HG02763 (cell line): Measurements from ENCODE around the gene DKK2.
"Not testable (repeated sequence)": the region's sequence is repeated elsewhere in the genome, so short reads cannot be mapped to it uniquely, and the experiment has no call there.

Source experiments
- ATAC-seq: cut with Tn5 transposase; IDR thresholded peaks from one replicate; pipeline ENCODE4 v1.9.1; 2021; ENCODE audit warnings: mild to moderate bottlenecking, moderate library complexity; ENCODE audit not compliant: unreplicated experiment

Gene DKK2

DNA sequence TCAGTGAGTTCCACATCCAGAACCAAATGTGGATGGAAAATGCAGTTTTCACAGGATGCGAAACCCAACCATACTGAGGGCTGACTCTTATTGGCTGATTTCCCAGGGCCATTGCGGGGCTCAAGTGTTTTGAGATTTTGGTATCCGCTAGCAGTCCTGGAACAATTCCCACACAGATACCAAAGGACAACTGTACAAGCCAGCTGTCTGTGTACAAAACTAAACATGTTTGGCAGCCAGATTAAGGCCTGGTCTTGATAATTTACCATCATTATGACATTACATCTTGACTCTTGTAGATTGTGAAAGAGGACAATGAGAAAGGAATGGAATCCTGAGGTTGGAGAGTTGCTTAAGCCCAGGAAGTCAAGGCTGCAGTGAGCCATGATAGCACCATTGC, 121.9 kb downstream of the DKK2 start:
- no peak for ATAC-seq

DNA sequence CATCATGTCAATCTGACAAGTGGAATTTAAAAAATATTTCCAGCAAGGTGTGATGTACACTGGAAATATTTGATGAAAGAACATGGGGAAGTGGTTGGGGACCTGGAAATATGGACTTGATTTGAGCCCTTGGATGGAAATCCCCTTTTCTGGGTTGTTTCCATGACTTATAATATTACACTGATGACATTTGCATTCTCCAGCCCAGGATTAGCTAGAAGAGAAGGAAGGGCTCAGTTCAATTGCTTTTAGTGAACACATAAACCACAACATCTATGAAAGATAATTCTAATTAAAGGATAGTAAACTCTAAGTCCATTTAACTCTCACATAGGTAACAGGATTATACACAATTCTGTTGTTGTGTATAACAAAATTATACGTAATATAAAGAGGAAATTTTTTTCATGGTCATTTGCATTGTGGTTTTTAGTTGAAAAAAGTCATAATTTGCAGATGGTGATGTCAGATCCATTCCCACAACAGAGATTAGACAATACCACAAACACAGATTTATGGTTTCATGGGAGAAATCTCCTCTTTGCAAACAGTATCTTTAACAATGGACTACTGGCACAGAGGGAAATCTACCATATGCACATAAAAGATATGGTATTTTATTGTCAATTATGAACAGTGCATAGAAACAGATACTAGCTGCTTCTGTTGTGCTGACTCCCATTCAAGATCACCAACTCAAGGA, 126.5 kb downstream of the DKK2 start:
- ATAC-seq: no peak

DNA sequence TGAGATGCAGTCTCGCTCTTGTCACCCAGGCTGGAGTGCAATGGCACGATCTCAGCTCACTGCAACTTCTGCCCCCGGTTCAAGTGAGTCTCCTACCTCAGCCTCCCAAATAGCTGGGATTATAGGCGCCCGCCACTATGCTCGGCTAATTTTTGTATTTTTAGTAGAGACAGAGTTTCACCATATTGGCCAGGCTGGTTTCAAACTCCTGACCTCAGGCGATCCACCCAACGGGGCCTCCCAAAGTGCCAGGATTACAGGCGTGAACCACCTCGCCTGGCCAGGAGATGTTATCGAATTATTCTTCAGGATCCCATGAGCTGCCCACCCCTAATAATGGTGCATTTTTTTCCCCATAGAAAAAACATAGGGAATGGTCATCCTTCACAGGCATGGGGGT, 128.1 kb downstream of the DKK2 start:
- ATAC-seq: not testable (repeated sequence)

DNA sequence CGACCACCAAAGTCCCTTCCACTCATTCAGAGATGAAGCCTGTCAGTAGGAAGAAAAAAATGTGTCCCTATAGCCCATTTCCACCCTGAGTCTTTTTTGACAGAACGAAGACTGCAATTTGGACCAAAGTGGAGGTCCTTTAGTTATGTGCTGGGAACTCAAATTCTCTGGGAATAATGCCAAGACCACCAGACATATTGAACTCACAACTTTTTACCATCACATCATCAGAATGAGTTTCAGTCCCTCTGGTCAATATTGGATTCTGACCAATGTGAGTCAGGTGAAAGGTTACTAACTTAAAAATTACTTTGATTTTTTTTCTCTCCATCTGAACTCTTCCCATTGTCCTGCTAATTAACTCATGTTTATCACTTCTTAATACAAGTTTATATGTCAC, 128.9 kb downstream of the DKK2 start:
- no peak for ATAC-seq

DNA sequence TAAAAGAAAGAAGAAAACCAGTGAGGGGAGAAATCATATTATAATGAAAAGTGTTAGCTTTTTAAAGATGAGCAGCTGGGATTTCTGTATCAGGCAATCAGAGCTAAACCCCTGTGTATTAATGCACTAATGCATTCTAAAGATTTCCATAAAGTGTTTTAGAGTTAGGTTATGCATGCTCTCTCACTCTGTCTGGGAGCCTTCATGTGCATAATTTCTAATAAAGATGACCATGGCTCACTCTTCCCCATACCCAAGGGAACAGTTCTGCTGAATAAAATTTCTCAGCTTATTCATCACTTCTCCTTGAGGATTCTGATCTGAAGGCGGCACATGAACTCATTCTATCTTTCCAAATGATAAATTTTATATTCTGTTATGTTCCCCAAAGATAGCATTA, 129.4 kb downstream of the DKK2 start:
- no peak for ATAC-seq

DNA sequence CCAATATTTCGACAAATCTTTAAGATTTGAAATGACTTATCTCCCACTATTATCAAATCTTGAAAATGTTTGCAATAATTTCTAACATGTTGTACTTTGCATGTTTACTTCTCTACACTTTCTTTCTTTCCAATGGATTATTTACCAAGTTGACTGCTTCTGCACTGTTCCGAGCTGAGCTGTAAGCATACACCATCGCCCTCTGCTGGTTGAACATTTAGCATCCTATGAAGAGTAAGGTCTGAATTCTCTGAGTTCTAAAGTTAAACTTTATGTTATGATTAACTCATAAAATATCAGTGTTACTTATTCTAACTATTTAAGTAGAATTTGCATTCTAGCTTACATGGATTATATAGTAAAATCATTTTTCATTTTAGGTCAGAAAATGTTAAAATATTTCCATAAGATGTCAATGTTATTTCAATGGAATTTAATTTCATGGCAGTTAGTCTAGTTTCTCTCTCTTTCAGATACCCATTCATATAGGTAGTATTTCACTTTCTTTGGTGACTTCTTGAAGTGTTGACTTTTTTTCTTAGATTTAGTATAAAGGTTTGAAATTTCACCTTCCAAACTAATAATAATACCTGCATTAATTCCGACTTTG, 137.4 kb downstream of the DKK2 start:
- peak; percentile 60 for ATAC-seq

DNA sequence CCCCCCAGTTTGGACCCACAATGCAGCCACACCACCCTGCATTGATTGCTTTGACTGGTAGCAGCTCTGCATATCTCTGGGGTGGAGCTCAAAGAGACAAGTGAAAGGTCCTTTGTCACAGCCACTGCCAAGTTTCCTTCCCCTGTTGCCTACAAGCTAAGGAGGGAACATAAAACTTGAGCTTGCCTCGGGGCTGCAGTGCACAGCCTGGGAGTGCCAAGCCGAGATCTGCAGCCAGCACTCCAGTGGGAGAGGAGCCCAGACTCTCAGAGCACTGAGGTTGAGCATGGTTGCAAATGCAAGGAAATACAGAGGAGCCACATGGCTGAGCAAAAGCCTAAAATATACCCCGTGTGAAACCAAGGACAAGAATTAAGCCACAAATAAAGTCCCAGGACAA, 142.2 kb downstream of the DKK2 start:
- no peak for ATAC-seq

DNA sequence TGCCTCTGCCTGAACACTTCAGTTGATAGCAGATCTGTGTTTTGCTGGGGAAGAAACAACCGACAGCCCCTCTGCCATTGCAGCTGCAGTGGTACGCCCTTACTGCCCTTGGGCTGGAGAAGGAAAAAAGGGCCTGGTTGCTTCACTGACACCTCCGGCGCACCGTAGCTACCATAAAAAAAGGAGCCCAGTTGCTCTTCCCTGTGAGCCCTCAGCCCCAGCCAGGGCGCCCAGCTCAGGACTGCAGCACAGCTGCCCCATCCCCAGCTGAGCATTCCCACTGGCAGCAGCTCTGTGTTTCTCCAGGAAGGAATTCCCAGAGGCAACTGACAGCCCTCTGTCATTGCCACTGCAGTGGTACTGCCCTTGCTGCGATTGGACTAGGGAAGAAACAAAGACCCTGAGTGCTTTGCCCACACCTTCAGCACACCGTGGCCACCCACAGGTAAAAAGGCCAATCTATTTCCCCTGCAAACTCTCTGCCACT, 142.7 kb downstream of the DKK2 start:
- no peak for ATAC-seq

DNA sequence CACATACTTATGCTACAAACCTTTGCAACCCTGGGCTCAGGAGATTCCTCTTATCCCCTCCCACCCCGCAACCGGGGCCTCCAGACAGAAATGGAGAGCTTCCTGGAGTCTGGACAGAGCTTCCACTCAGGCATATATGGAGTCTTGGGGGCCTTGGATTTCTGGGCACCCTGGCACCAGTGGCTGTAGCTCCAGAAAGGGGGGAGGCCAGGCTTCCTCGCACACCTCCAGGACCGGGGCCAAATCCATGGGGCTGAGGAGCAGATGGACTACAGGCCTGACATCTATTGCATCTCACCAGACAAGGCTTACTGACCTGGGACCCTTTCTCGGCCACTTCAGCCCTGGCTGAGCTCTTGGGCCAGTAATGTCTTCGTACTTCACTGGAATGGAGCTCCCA, 143.3 kb downstream of the DKK2 start:
- ATAC-seq: no peak

DNA sequence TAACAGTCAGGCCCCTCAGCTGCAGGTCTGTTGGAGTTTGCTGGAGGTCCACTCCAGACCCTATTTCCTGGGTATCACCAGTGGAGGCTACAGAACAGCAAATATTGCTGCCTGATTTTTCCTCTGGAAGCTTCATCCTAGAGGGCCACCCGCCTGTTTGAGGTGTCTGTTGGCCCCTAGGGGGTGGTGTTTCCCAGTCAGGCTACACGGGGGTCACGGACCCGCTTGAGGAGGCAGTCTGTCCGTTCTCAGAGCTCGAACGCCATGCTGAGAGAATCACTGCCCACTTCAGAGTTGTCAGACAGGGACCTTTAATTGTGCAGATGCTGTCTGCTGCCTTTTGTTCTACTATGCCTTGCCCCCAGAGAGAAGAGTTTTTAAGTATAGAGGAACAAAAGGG, 160.8 kb downstream of the DKK2 start:
- no peak for ATAC-seq
